Hair follicular keratinocyte (primary cell): ENCODE measurements around the gene KHDC4. TPM values are rescaled to one million over a fixed set of nuclear protein-coding genes. Genes with fewer than 3 reads are reported as not detected.

Experiments used
- total RNA-seq: library from RNA; depleted of rRNA; stranded (reverse); fragments of >200 nt; gene quantifications from 2 replicates; pipeline ENCODE4 v1.2.3, GENCODE V29; 2015

The KHDC4 gene
- total RNA-seq: 11.9 and 19.1 TPM in 2 replicates

DNA sequence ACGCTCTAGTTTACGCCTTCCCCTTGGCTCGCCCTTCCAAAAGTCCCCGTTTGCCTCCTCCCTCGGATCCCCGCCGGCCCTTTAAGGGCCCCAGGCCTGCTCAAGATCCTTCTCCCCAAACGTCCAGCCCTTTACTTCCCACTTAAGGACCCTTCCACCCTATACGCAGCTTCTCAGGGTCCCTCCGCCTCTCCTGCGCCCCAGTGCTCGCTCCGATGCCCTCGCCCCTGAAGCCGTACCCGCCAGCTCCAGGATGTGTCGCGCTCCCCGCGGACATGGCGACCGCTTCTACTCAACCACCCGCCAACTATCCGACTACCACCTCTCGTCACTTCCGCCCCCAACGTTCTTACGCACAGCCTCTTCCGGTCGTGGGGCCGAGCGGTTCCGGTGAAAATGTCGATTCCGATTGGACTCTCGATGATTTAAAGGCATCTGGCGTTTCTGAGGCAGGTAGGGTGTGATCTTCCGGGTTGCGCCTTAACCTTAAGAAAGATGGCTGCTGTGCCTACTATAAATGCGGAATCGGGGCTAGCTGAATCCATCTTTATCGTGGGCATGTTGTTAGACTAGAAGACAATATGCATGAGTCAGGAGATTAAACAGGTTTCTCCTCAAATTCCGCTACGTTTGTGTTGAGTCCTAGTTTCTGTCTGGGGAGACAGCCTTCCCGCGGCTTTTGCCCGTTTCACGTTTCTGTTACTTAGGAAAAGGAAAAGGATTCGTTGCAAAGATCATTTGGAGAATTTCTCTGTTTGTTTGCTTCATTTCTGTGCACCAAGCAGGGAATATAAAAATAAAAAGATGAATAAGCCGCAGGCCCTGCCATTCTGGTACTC is at the start of gene KHDC4:
Gene KHDC4 (minus strand): TSS at position 317 of the 839 bp plus-strand sequence. CDS start 40 bp downstream, at position 277.

DNA sequence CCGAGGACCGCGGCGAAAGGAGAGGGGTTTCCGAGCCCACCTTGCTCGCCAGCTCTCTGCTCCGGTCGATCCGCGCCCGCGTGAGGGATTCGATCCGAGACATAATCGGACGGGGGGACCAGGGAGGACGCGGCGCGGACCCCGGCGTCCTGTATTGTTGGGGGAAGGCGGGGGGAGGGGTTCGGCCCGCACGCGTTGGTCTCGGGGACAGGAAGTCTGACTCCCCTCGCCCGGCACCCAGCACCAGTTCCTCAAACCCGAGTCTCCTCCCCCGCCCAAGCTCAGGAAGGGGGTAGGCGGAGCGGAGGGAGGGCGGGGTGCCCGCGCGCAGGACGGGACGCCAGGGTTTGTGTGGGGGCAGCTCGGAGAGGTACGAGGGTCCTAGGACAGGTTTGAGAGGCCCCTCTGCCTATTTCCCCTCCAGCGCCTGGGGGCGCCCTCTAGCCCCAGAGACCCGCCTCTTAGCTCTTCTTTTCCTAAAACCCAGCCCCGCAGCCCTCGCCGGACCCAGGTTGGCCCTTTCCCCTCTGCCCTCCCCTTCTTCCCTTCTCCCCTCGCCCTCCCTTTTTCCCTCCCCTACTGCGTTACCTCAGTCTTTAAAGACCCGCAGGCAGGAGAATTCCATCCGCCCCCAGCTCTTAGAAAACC is 44.2 kb upstream of the KHDC4 start, which contains the start of gene ARHGEF2:
Gene ARHGEF2 (minus strand): TSS at position 223 of the 648 bp plus-strand sequence. CDS start 120 bp downstream, at position 103.

GRCh38 chr1:155940993-155941844 is 7.0 kb upstream of the KHDC4 start, which contains the start of gene RXFP4:
Gene RXFP4 (plus strand): TSS chr1:155941638. CDS start chr1:155941710, 72 bp downstream.

GRCh38 chr1:155911156-155912055 is 22.8 kb downstream of the KHDC4 start, which contains the start of gene RIT1:
Gene RIT1 (minus strand): TSS chr1:155911349. CDS start chr1:155910761, 588 bp downstream.

Other genes with a start within 250 kb of the KHDC4 start
- gene YY1AP1, start 245.6 kb downstream of the KHDC4 start, total RNA-seq: 22.3 and 40.9 TPM in 2 replicates
- gene DAP3, start 245.3 kb downstream of the KHDC4 start, total RNA-seq: 143 and 167 TPM in 2 replicates
- gene GON4L, start 77.2 kb downstream of the KHDC4 start, total RNA-seq: 14.8 and 19.3 TPM in 2 replicates
- gene SYT11, start 74.8 kb downstream of the KHDC4 start, total RNA-seq: 0.62 and 0.80 TPM in 2 replicates
- gene RIT1, start 23.1 kb downstream of the KHDC4 start, total RNA-seq: 17.6 and 19.8 TPM in 2 replicates
- gene RXFP4, start 7.2 kb upstream of the KHDC4 start, total RNA-seq: 0.23 TPM in 1 of 2 replicates, not detected in the other
- 66.1 and 121 TPM in 2 replicates for gene ARHGEF2, start 44.1 kb upstream of the KHDC4 start, total RNA-seq
- 484 and 494 TPM in 2 replicates for gene SSR2, start 86.5 kb upstream of the KHDC4 start, total RNA-seq
- 21.0 and 24.3 TPM in 2 replicates for gene UBQLN4, start 119.4 kb upstream of the KHDC4 start, total RNA-seq
- gene LAMTOR2, start 120.4 kb upstream of the KHDC4 start, total RNA-seq: 118 and 130 TPM in 2 replicates
- gene RAB25, start 126.7 kb upstream of the KHDC4 start, total RNA-seq: 66.7 and 81.8 TPM in 2 replicates
- 1.8 and 2.0 TPM in 2 replicates for gene MEX3A, start 148.1 kb upstream of the KHDC4 start, total RNA-seq
- 735 and 836 TPM in 2 replicates for gene LMNA, start 180.3 kb upstream of the KHDC4 start, total RNA-seq
- gene SEMA4A, start 219.2 kb upstream of the KHDC4 start, total RNA-seq: 6.6 and 12.3 TPM in 2 replicates